ENCODE measurements around the gene ROBO4. TPM values are rescaled to one million over a fixed set of nuclear protein-coding genes. Genes with fewer than 3 reads are reported as not detected.
A peak's percentile ranks its signal among the peaks of the same experiment; 100 is the strongest.

The ROBO4 gene
- polyA plus RNA-seq, 3 donors from 2014 or later, result not detected

- Mint-ChIP-seq H3K4me1 (peaks cover 18 to 24% of the 10 kb centered on the region in 2 donors), H3K4me3 (no peak overlapping the region), H3K27me3 (ENCODE audit: low read depth in 3 of 3) (peaks cover 0 to 4% (median 0%) of the 10 kb centered on the region in 3 donors), H3K36me3 (no peaks in the 10 kb centered on the region), H3K9me3 (no peaks in the 10 kb centered on the region), H3K27ac (no peak overlapping the region)
- DNase-seq, result no peak
Observed at GRCh38 chr11:124879493-124880289, 18.0 kb downstream of the ROBO4 start.

GRCh38 chr11:124878759-124879492 lies 18.7 kb downstream of the ROBO4 start:
- peaks cover 18 to 24% of the 10 kb centered on the region in 2 donors for H3K4me1 Mint-ChIP-seq
- no peak for DNase-seq
- peak overlapping the region; percentile 19 to 57 (median 36) for H3K4me3 Mint-ChIP-seq
- no peaks in the 10 kb centered on the region for H3K36me3 Mint-ChIP-seq
- no peaks in the 10 kb centered on the region for H3K9me3 Mint-ChIP-seq
- H3K27ac Mint-ChIP-seq, result peak overlapping the region in 1 of 6 donors; percentile 38
- H3K27me3 Mint-ChIP-seq (ENCODE audit: low read depth in 3 of 3), result peaks cover 0 to 4% (median 3%) of the 10 kb centered on the region in 3 donors

GRCh38 chr11:124877910-124878758 lies 19.5 kb downstream of the ROBO4 start:
- H3K4me1 Mint-ChIP-seq, result peaks cover 18 to 24% of the 10 kb centered on the region in 2 donors
- H3K9me3 Mint-ChIP-seq, result no peaks in the 10 kb centered on the region
- H3K4me3 Mint-ChIP-seq, result peak overlapping the region; percentile 89 to 94 (median 91)
- peaks cover 2 to 10% (median 4%) of the 10 kb centered on the region in 3 donors for H3K27me3 Mint-ChIP-seq (ENCODE audit: low read depth in 3 of 3)
- peak overlapping the region in 1 of 6 donors; percentile 51 for H3K27ac Mint-ChIP-seq
- no peak for DNase-seq
- H3K36me3 Mint-ChIP-seq, result no peaks in the 10 kb centered on the region

GRCh38 chr11:124877631-124877909 lies 20.1 kb downstream of the ROBO4 start:
- DNase-seq, result no peak
- Mint-ChIP-seq H3K36me3 (no peaks in the 10 kb centered on the region), H3K4me1 (peaks cover 18 to 24% of the 10 kb centered on the region in 2 donors), H3K27me3 (ENCODE audit: low read depth in 3 of 3) (peaks cover 5 to 10% (median 7%) of the 10 kb centered on the region in 3 donors), H3K4me3 (peak overlapping the region; percentile 89 to 94 (median 91)), H3K9me3 (no peaks in the 10 kb centered on the region), H3K27ac (peak overlapping the region in 4 of 6 donors; percentile 84 to 96 (median 92))

- H3K4me3 Mint-ChIP-seq, result peak overlapping the region; percentile 89 to 94 (median 91)
Observed at GRCh38 chr11:124876818-124877630, 20.6 kb downstream of the ROBO4 start.

GRCh38 chr11:124875943-124876817 lies 21.5 kb downstream of the ROBO4 start:
- DNase-seq, result peak; percentile 75 to 82 (median 79)
- Mint-ChIP-seq H3K36me3 (no peaks in the 10 kb centered on the region), H3K4me1 (peaks cover 18 to 24% of the 10 kb centered on the region in 2 donors), H3K4me3 (peak overlapping the region; percentile 89 to 94 (median 91)), H3K27me3 (ENCODE audit: low read depth in 3 of 3) (peaks cover 14 to 16% (median 14%) of the 10 kb centered on the region in 3 donors), H3K9me3 (no peaks in the 10 kb centered on the region), H3K27ac (peak overlapping the region; percentile 84 to 96 (median 91))

More at GRCh38 chr11:124876818-124877630, 20.6 kb downstream of the ROBO4 start:
- Mint-ChIP-seq H3K27me3 (ENCODE audit: low read depth in 3 of 3) (peaks cover 10 to 14% (median 12%) of the 10 kb centered on the region in 3 donors), H3K9me3 (no peaks in the 10 kb centered on the region), H3K4me1 (peaks cover 18 to 24% of the 10 kb centered on the region in 2 donors), H3K27ac (peak overlapping the region; percentile 84 to 96 (median 91)), H3K36me3 (no peaks in the 10 kb centered on the region)
- no peak for DNase-seq

GRCh38 chr11:124875401-124875800 lies 22.3 kb downstream of the ROBO4 start:
- H3K27ac Mint-ChIP-seq, result peak overlapping the region in 3 of 6 donors; percentile 12 to 57 (median 48)
- H3K4me3 Mint-ChIP-seq, result peak overlapping the region; percentile 64 to 91 (median 82)
- H3K36me3 Mint-ChIP-seq, result no peaks in the 10 kb centered on the region
- no peak for DNase-seq
- H3K9me3 Mint-ChIP-seq, result no peaks in the 10 kb centered on the region
- peaks cover 14 to 21% (median 16%) of the 10 kb centered on the region in 3 donors for H3K27me3 Mint-ChIP-seq (ENCODE audit: low read depth in 3 of 3)
- peaks cover 18 to 24% of the 10 kb centered on the region in 2 donors for H3K4me1 Mint-ChIP-seq

- no peak overlapping the region for H3K27ac Mint-ChIP-seq
- H3K9me3 Mint-ChIP-seq, result no peaks in the 10 kb centered on the region
- H3K27me3 Mint-ChIP-seq (ENCODE audit: low read depth in 3 of 3), result peaks cover 19 to 27% (median 19%) of the 10 kb centered on the region in 3 donors
- peaks cover 18 to 24% of the 10 kb centered on the region in 2 donors for H3K4me1 Mint-ChIP-seq
- no peaks in the 10 kb centered on the region for H3K36me3 Mint-ChIP-seq
- DNase-seq, result no peak
- peak overlapping the region in 3 of 5 donors; percentile 42 to 43 (median 42) for H3K4me3 Mint-ChIP-seq
Observed at GRCh38 chr11:124874571-124875255, 23.0 kb downstream of the ROBO4 start.

- Mint-ChIP-seq H3K4me3 (no peak overlapping the region), H3K27ac (no peak overlapping the region), H3K27me3 (ENCODE audit: low read depth in 3 of 3) (peaks cover 20 to 31% (median 23%) of the 10 kb centered on the region in 3 donors), H3K4me1 (peaks cover 24 to 25% of the 10 kb centered on the region in 2 donors), H3K9me3 (no peaks in the 10 kb centered on the region), H3K36me3 (no peaks in the 10 kb centered on the region)
- DNase-seq, result no peak
Observed at GRCh38 chr11:124873951-124874350, 23.7 kb downstream of the ROBO4 start.

GRCh38 chr11:124872741-124873140 lies 24.9 kb downstream of the ROBO4 start:
- peaks cover 21 to 23% of the 10 kb centered on the region in 2 donors for H3K4me1 Mint-ChIP-seq
- no peak overlapping the region for H3K27ac Mint-ChIP-seq
- no peak for DNase-seq
- H3K27me3 Mint-ChIP-seq (ENCODE audit: low read depth in 3 of 3), result peaks cover 20 to 34% (median 31%) of the 10 kb centered on the region in 3 donors
- no peaks in the 10 kb centered on the region for H3K36me3 Mint-ChIP-seq
- no peaks in the 10 kb centered on the region for H3K9me3 Mint-ChIP-seq
- no peak overlapping the region for H3K4me3 Mint-ChIP-seq

GRCh38 chr11:124872280-124872679 lies 25.4 kb downstream of the ROBO4 start:
- Mint-ChIP-seq H3K27ac (no peak overlapping the region), H3K4me1 (peaks cover 17 to 23% of the 10 kb centered on the region in 2 donors), H3K9me3 (no peaks in the 10 kb centered on the region), H3K27me3 (ENCODE audit: low read depth in 3 of 3) (peaks cover 24 to 36% (median 34%) of the 10 kb centered on the region in 3 donors), H3K36me3 (no peaks in the 10 kb centered on the region), H3K4me3 (no peak overlapping the region)
- no peak for DNase-seq

Measured in immature natural killer cell (primary cell).